COLO829 (cell line): ENCODE results near the gene DUOXA2.

Source experiments
- DNase-seq: peaks from one replicate; pipeline ENCODE4 v3.0.0; 2012; ENCODE audit warnings: low spot score

Gene DUOXA2

GRCh38 chr15:45136378-45136764, 22.2 kb downstream of the DUOXA2 start:
- no peak for DNase-seq

GRCh38 chr15:45137703-45138102, 23.6 kb downstream of the DUOXA2 start:
- no peak for DNase-seq

- no peak for DNase-seq
These were observed 25.0 kb downstream of the DUOXA2 start for GRCh38 chr15:45138814-45139765.

GRCh38 chr15:45139770-45140169, 25.6 kb downstream of the DUOXA2 start:
- no peak for DNase-seq

GRCh38 chr15:45140557-45141250, 26.6 kb downstream of the DUOXA2 start:
- no peak for DNase-seq

GRCh38 chr15:45141386-45141785, 27.3 kb downstream of the DUOXA2 start:
- DNase-seq: no peak

GRCh38 chr15:45143056-45143455, 28.9 kb downstream of the DUOXA2 start:
- DNase-seq: no peak

- no peak for DNase-seq
These were observed 29.8 kb downstream of the DUOXA2 start for GRCh38 chr15:45143946-45144345.

- no peak for DNase-seq
These were observed 30.6 kb downstream of the DUOXA2 start for GRCh38 chr15:45144775-45145174.

- no peak for DNase-seq
These were observed 32.3 kb downstream of the DUOXA2 start for GRCh38 chr15:45146405-45146804.

- no peak for DNase-seq
These were observed 33.5 kb downstream of the DUOXA2 start for GRCh38 chr15:45147606-45148005.

- no peak for DNase-seq
These were observed 34.2 kb downstream of the DUOXA2 start for GRCh38 chr15:45148076-45149059.

GRCh38 chr15:45149060-45149459, 34.9 kb downstream of the DUOXA2 start:
- no peak for DNase-seq

GRCh38 chr15:45150481-45150880, 36.4 kb downstream of the DUOXA2 start:
- no peak for DNase-seq

- no peak for DNase-seq
These were observed 36.9 kb downstream of the DUOXA2 start for GRCh38 chr15:45150997-45151396.

GRCh38 chr15:45151998-45152828, 38.1 kb downstream of the DUOXA2 start:
- no peak for DNase-seq

- DNase-seq: no peak
These were observed 41.6 kb downstream of the DUOXA2 start for GRCh38 chr15:45155739-45156138.

GRCh38 chr15:45156744-45157455, 42.8 kb downstream of the DUOXA2 start:
- DNase-seq: peak; percentile 10

GRCh38 chr15:45157974-45158373, 43.8 kb downstream of the DUOXA2 start:
- no peak for DNase-seq

GRCh38 chr15:45161666-45162065, 47.5 kb downstream of the DUOXA2 start:
- no peak for DNase-seq
